GM23338 (cell line): ENCODE results near the gene KAZN. TPM values are rescaled to one million over a fixed set of nuclear protein-coding genes. Genes with fewer than 3 reads are reported as not detected.

Experiments
- ATAC-seq: fragments of 200-7000 bp; cut with Tn5 transposase; 3 replicates; pipeline ENCODE4 v1.9.1; 2020
- DNase-seq: peaks from one replicate; pipeline ENCODE4 v3.0.0-alpha.2; 2015; ENCODE audit warnings: low spot score
- H2AFZ ChIP-seq: fragments of 200-600 bp; sonication (generic); 2 replicates; pipeline ENCODE4 v1.8.0; 2016; ENCODE audit warnings: antibody characterized with exemption, mild to moderate bottlenecking, moderate library complexity
- H3F3A ChIP-seq: fragments of 200-600 bp; sonication (generic); replicated peaks from 2 replicates; pipeline ENCODE4 v1.8.0; 2017; ENCODE audit warnings: antibody characterized with exemption, mixed run types, low read depth
- H3K27ac ChIP-seq: fragments of 200-600 bp; sonication (generic); 2 replicates; pipeline ENCODE4 v1.6.1; 2016; ENCODE audit warnings: low read depth
- H3K27me3 ChIP-seq: fragments of 200-600 bp; sonication (generic); 2 replicates; pipeline ENCODE4 v1.8.0; 2016; ENCODE audit warnings: mild to moderate bottlenecking, mixed run types, moderate library complexity; ENCODE audit not compliant: insufficient read depth
- H3K36me3 ChIP-seq: fragments of 200-600 bp; sonication (generic); 2 replicates; pipeline ENCODE4 v1.8.0; 2016; ENCODE audit warnings: mild to moderate bottlenecking; ENCODE audit not compliant: insufficient read depth
- H3K4me1 ChIP-seq: fragments of 200-600 bp; sonication (generic); 2 replicates; pipeline ENCODE4 v1.8.0; 2016; ENCODE audit warnings: mild to moderate bottlenecking, moderate library complexity; ENCODE audit not compliant: insufficient read depth
- H3K4me2 ChIP-seq: fragments of 200-600 bp; sonication (generic); 2 replicates; pipeline ENCODE4 v1.7.1; 2017; ENCODE audit warnings: mixed run types
- H3K4me3 ChIP-seq: fragments of 200-600 bp; sonication (generic); 2 replicates; pipeline ENCODE4 v1.6.1; 2016; ENCODE audit warnings: mixed run types
- H3K79me2 ChIP-seq: fragments of 200-600 bp; sonication (generic); replicated peaks from 2 replicates; pipeline ENCODE4 v1.8.0; 2017; ENCODE audit warnings: mild to moderate bottlenecking; ENCODE audit not compliant: insufficient read depth
- H3K9me2 ChIP-seq: fragments of 200-600 bp; sonication (generic); 2 replicates; pipeline ENCODE4 v1.8.0; 2017; ENCODE audit not compliant: insufficient read depth
- H4K20me1 ChIP-seq: fragments of 200-600 bp; sonication (generic); replicated peaks from 2 replicates; pipeline ENCODE4 v1.8.0; 2017; ENCODE audit warnings: mild to moderate bottlenecking; ENCODE audit not compliant: insufficient read depth
- H3K27ac Mint-ChIP-seq: 2 replicates; pipeline ENCODE4 v1.8.0; 2020; ENCODE audit warnings: inconsistent platforms, mild to moderate bottlenecking, moderate library complexity, mixed read lengths
- H3K27me3 Mint-ChIP-seq: 3 replicates; pipeline ENCODE4 v1.8.0; 2022; ENCODE audit warnings: low read depth, mild to moderate bottlenecking, moderate library complexity, mixed read lengths, inconsistent platforms; ENCODE audit not compliant: insufficient read depth, poor library complexity
- H3K36me3 Mint-ChIP-seq: 3 replicates; pipeline ENCODE4 v1.8.0; 2021; ENCODE audit warnings: low read depth, mild to moderate bottlenecking, inconsistent platforms, moderate library complexity, mixed read lengths
- H3K4me1 Mint-ChIP-seq: 3 replicates; pipeline ENCODE4 v1.8.0; 2020; ENCODE audit warnings: mild to moderate bottlenecking, inconsistent platforms, mixed read lengths
- H3K4me3 Mint-ChIP-seq: 3 replicates; pipeline ENCODE4 v1.8.0; 2021; ENCODE audit warnings: moderate library complexity, mild to moderate bottlenecking, inconsistent platforms, mixed read lengths
- H3K9me3 Mint-ChIP-seq: 3 replicates; pipeline ENCODE4 v1.8.0; 2020; ENCODE audit warnings: moderate library complexity, mild to moderate bottlenecking, inconsistent platforms, mixed read lengths
- EZH2phosphoT487 ChIP-seq: fragments of 200-600 bp; sonication (generic); IDR thresholded peaks from one replicate; pipeline ENCODE4 v1.8.1; 2018; ENCODE audit warnings: antibody characterized with exemption; ENCODE audit not compliant: unreplicated experiment
- NANOG ChIP-seq: IDR thresholded peaks from 2 replicates; pipeline ENCODE4 v1.6.1; 2016; ENCODE audit warnings: antibody characterized with exemption, borderline replicate concordance
- ZNF114 ChIP-seq: fragments of 250-450 bp; sonication (Bioruptor Pico); IDR thresholded peaks from 2 replicates; pipeline ENCODE4 v1.5.0; 2020; ENCODE audit warnings: mild to moderate bottlenecking, moderate library complexity
- ZNF331 ChIP-seq: fragments of 250-450 bp; sonication (Bioruptor Pico); IDR thresholded peaks from 2 replicates; pipeline ENCODE4 v1.5.0; 2020; ENCODE audit warnings: low read depth, mild to moderate bottlenecking, moderate library complexity
- polyA plus RNA-seq: library from polyadenylated mRNA; unstranded; fragments of >200 nt; fragmentation: Nextera tagmentation; extraction: Ambion mirVana; gene quantifications from 2 replicates; pipeline ENCODE4 v1.2.1, GENCODE V29; 2016
- total RNA-seq: library from RNA; depleted of rRNA; stranded (reverse); fragments of >200 nt; shearing (Covaris generic); gene quantifications from 2 replicates; pipeline ENCODE4 v1.2.3, GENCODE V29; 2014
- TF ChIP-seq, protein P1 (sequence below): IDR thresholded peaks from 2 replicates; pipeline ENCODE4 v1.6.1; 2016; ENCODE audit warnings: antibody characterized with exemption
- TF ChIP-seq, protein P2 (sequence below): fragments of 250-450 bp; sonication (Bioruptor Pico); IDR thresholded peaks from 2 replicates; pipeline ENCODE4 v1.5.0; 2020; ENCODE audit warnings: mild to moderate bottlenecking, moderate library complexity
- TF ChIP-seq, protein P3 (sequence below), 2 experiments: fragments of 200-600 bp in 1 of 2; sonication (generic) in 1 of 2; conservative IDR thresholded peaks; 2 replicates each; pipeline versions ENCODE4 v1.5.1 to v1.6.1; 2016 to 2017; ENCODE audit warnings: antibody characterized with exemption in 2 of 2, low read depth in 2 of 2, mild to moderate bottlenecking in 2 of 2, moderate library complexity in 1 of 2

KAZN gene
- total and polyA plus RNA-seq, 2 experiments from 2014 or later = 9.9 to 15.0 TPM

DNA sequence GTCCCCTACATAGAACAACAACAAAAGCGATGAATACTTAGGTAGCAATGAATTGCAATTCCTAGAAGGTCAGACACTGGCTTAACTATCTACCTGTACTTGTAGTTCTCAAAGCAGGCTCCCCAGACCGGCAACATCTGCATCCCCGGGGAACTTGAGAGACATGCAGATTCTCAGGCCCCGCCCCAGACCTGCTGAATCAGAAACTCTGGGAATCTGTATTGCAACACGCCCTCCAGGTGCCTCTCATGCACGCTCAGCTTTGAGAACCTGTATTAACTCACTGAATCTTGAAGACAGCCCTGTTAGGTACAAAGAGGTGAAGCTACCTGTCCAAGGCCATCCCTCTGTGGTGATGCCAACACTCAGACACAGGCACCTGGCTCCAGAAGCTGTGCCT lies 128.1 kb downstream of the KAZN start:
- no peaks in the 10 kb centered on the region for H3K36me3 ChIP-seq
- H3K27me3 ChIP-seq = no peaks in the 10 kb centered on the region
- DNase-seq = no peak
- no peaks in the 10 kb centered on the region for H3K9me3 Mint-ChIP-seq
- no peaks in the 10 kb centered on the region for H3F3A ChIP-seq
- H3K4me3 Mint-ChIP-seq = no peak overlapping the region
- peaks cover 1% of the 10 kb centered on the region; the same call in 1 of the 2 replicates for H3K79me2 ChIP-seq
- no peak overlapping the region for H2AFZ ChIP-seq
- H3K27me3 Mint-ChIP-seq = peaks cover 9% of the 10 kb centered on the region
- TF ChIP-seq, protein P1, sequence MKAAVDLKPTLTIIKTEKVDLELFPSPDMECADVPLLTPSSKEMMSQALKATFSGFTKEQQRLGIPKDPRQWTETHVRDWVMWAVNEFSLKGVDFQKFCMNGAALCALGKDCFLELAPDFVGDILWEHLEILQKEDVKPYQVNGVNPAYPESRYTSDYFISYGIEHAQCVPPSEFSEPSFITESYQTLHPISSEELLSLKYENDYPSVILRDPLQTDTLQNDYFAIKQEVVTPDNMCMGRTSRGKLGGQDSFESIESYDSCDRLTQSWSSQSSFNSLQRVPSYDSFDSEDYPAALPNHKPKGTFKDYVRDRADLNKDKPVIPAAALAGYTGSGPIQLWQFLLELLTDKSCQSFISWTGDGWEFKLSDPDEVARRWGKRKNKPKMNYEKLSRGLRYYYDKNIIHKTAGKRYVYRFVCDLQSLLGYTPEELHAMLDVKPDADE = no peak
- TF ChIP-seq, protein P2, sequence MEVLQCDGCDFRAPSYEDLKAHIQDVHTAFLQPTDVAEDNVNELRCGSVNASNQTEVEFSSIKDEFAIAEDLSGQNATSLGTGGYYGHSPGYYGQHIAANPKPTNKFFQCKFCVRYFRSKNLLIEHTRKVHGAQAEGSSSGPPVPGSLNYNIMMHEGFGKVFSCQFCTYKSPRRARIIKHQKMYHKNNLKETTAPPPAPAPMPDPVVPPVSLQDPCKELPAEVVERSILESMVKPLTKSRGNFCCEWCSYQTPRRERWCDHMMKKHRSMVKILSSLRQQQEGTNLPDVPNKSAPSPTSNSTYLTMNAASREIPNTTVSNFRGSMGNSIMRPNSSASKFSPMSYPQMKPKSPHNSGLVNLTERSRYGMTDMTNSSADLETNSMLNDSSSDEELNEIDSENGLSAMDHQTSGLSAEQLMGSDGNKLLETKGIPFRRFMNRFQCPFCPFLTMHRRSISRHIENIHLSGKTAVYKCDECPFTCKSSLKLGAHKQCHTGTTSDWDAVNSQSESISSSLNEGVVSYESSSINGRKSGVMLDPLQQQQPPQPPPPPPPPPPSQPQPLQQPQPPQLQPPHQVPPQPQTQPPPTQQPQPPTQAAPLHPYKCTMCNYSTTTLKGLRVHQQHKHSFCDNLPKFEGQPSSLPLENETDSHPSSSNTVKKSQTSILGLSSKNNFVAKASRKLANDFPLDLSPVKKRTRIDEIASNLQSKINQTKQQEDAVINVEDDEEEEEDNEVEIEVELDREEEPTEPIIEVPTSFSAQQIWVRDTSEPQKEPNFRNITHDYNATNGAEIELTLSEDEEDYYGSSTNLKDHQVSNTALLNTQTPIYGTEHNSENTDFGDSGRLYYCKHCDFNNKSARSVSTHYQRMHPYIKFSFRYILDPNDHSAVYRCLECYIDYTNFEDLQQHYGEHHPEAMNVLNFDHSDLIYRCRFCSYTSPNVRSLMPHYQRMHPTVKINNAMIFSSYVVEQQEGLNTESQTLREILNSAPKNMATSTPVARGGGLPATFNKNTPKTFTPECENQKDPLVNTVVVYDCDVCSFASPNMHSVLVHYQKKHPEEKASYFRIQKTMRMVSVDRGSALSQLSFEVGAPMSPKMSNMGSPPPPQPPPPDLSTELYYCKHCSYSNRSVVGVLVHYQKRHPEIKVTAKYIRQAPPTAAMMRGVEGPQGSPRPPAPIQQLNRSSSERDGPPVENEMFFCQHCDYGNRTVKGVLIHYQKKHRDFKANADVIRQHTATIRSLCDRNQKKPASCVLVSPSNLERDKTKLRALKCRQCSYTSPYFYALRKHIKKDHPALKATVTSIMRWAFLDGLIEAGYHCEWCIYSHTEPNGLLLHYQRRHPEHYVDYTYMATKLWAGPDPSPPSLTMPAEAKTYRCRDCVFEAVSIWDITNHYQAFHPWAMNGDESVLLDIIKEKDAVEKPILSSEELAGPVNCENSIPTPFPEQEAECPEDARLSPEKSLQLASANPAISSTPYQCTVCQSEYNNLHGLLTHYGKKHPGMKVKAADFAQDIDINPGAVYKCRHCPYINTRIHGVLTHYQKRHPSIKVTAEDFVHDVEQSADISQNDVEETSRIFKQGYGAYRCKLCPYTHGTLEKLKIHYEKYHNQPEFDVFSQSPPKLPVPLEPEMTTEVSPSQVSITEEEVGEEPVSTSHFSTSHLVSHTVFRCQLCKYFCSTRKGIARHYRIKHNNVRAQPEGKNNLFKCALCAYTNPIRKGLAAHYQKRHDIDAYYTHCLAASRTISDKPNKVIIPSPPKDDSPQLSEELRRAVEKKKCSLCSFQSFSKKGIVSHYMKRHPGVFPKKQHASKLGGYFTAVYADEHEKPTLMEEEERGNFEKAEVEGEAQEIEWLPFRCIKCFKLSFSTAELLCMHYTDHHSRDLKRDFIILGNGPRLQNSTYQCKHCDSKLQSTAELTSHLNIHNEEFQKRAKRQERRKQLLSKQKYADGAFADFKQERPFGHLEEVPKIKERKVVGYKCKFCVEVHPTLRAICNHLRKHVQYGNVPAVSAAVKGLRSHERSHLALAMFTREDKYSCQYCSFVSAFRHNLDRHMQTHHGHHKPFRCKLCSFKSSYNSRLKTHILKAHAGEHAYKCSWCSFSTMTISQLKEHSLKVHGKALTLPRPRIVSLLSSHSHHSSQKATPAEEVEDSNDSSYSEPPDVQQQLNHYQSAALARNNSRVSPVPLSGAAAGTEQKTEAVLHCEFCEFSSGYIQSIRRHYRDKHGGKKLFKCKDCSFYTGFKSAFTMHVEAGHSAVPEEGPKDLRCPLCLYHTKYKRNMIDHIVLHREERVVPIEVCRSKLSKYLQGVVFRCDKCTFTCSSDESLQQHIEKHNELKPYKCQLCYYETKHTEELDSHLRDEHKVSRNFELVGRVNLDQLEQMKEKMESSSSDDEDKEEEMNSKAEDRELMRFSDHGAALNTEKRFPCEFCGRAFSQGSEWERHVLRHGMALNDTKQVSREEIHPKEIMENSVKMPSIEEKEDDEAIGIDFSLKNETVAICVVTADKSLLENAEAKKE (CRISPR knock-in tag) = no peak
- TF ChIP-seq ZNF114 (CRISPR knock-in tag) (no peak), EZH2phosphoT487 (no peak), ZNF331 (CRISPR knock-in tag) (no peak), NANOG (no peak)
- TF ChIP-seq, protein P3, sequence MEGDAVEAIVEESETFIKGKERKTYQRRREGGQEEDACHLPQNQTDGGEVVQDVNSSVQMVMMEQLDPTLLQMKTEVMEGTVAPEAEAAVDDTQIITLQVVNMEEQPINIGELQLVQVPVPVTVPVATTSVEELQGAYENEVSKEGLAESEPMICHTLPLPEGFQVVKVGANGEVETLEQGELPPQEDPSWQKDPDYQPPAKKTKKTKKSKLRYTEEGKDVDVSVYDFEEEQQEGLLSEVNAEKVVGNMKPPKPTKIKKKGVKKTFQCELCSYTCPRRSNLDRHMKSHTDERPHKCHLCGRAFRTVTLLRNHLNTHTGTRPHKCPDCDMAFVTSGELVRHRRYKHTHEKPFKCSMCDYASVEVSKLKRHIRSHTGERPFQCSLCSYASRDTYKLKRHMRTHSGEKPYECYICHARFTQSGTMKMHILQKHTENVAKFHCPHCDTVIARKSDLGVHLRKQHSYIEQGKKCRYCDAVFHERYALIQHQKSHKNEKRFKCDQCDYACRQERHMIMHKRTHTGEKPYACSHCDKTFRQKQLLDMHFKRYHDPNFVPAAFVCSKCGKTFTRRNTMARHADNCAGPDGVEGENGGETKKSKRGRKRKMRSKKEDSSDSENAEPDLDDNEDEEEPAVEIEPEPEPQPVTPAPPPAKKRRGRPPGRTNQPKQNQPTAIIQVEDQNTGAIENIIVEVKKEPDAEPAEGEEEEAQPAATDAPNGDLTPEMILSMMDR (conservative IDR thresholded peaks at IDR 0.05; ENCODE audit: low read depth in 2 of 2) = no peak
- H3K4me3 ChIP-seq = no peak overlapping the region
- 0 out of 3 replicates have a peak, but pooled peaks cover 4% of the 10 kb centered on the region for H3K36me3 Mint-ChIP-seq
- H3K4me1 Mint-ChIP-seq = peaks cover 41% of the 10 kb centered on the region
- peaks cover 38% of the 10 kb centered on the region for H3K4me1 ChIP-seq
- no peak for ATAC-seq
- no peaks in the 10 kb centered on the region for H3K9me2 ChIP-seq
- H3K27ac Mint-ChIP-seq = no peak overlapping the region
- peak overlapping the region; percentile 52 for H3K4me2 ChIP-seq
- no peak overlapping the region for H3K27ac ChIP-seq
- no peaks in the 10 kb centered on the region for H4K20me1 ChIP-seq
